SK-N-SH (cell line): ENCODE measurements around the gene GLRB. TPM values are rescaled to one million over a fixed set of nuclear protein-coding genes. Genes with fewer than 3 reads are reported as not detected.

Experiments
- CTCF ChIA-PET: fragments of 300-600, 350-600 bp; formaldehyde crosslinking; extraction: SDS; loops from one replicate; lab custom pipeline; 2021; lab: Yijun Ruan, JAX
- POLR2A ChIA-PET: fragments of 350-600 bp; sonication (Branson Sonifier 250); formaldehyde crosslinking; extraction: SDS; loops from one replicate; lab custom pipeline; 2020; ENCODE audit warnings: antibody characterized with exemption, inconsistent platforms; lab: Yijun Ruan, JAX
- DNase-seq: peaks from one replicate; pipeline ENCODE4 v3.0.0; 2012
- H2AFZ ChIP-seq: fragments of 200-600 bp; sonication (generic); 2 replicates; pipeline ENCODE4 v1.8.1; 2016; ENCODE audit warnings: antibody characterized with exemption, mild to moderate bottlenecking, low read depth
- H3F3A ChIP-seq: fragments of 200-600 bp; sonication (generic); replicated peaks from 2 replicates; pipeline ENCODE3; 2016; ENCODE audit warnings: antibody characterized with exemption, mild to moderate bottlenecking; ENCODE audit not compliant: insufficient read depth
- H3K27ac ChIP-seq, 2 experiments: fragments of 200-500 bp in 1 of 2; fragments of 200-600 bp in 1 of 2; sonication (Bioruptor generic) in 1 of 2; sonication (generic), shearing (Covaris generic) in 1 of 2; 2 replicates each; pipeline versions ENCODE4 v1.5.1 to v1.6.1; 2014 to 2016; ENCODE audit warnings: low read depth in 2 of 2, inconsistent platforms in 1 of 2, low read length in 1 of 2, mild to moderate bottlenecking in 1 of 2, mixed read lengths in 1 of 2
- H3K27me3 ChIP-seq: fragments of 200-600 bp; sonication (generic), shearing (Covaris generic); 2 replicates; pipeline ENCODE4 v1.6.1; 2016; ENCODE audit warnings: mixed run types; ENCODE audit not compliant: insufficient read depth
- H3K36me3 ChIP-seq, 2 experiments: fragments of 200-500 bp in 1 of 2; fragments of 200-600 bp in 1 of 2; sonication (Bioruptor generic) in 1 of 2; sonication (generic) in 1 of 2; replicated peaks in 1 of 2; 2 replicates each; pipeline versions ENCODE3 to v1.5.1; 2014 to 2016; ENCODE audit warnings: low read length in 1 of 2, mild to moderate bottlenecking in 1 of 2; ENCODE audit not compliant: insufficient read depth in 2 of 2, control insufficient read depth in 1 of 2
- H3K4me1 ChIP-seq, 2 experiments: fragments of 200-500 bp in 1 of 2; fragments of 200-600 bp in 1 of 2; sonication (Bioruptor generic) in 1 of 2; sonication (generic), shearing (Covaris generic) in 1 of 2; 2 replicates each; pipeline versions ENCODE4 v1.5.1 to v1.6.1; 2014 to 2016; ENCODE audit warnings: low read depth in 1 of 2, low read length in 1 of 2, mixed run types in 1 of 2; ENCODE audit not compliant: insufficient read depth in 2 of 2, control insufficient read depth in 1 of 2
- H3K4me2 ChIP-seq: fragments of 200-600 bp; sonication (generic), shearing (Covaris generic); 2 replicates; pipeline ENCODE4 v1.6.1; 2017; ENCODE audit warnings: mixed run types
- H3K4me3 ChIP-seq, 2 experiments: fragments of 200-500 bp in 1 of 2; fragments of 200-600 bp in 1 of 2; sonication (Bioruptor generic) in 1 of 2; sonication (generic), shearing (Covaris generic) in 1 of 2; 2 replicates each; pipeline versions ENCODE4 v1.5.1 to v1.8.1; 2014 to 2016; ENCODE audit warnings: low read depth in 2 of 2, inconsistent platforms in 1 of 2, low read length in 1 of 2, mild to moderate bottlenecking in 1 of 2, mixed read lengths in 1 of 2, moderate library complexity in 1 of 2
- H3K79me2 ChIP-seq: fragments of 200-600 bp; sonication (generic); 2 replicates; pipeline ENCODE4 v1.8.1; 2017; ENCODE audit warnings: mild to moderate bottlenecking; ENCODE audit not compliant: insufficient read depth
- H3K9ac ChIP-seq: fragments of 200-600 bp; sonication (generic); 2 replicates; pipeline ENCODE4 v1.6.1; 2017; ENCODE audit warnings: mixed run types
- H3K9me2 ChIP-seq: fragments of 200-600 bp; sonication (generic); 2 replicates; pipeline ENCODE4 v1.6.1; 2017; ENCODE audit warnings: mixed run types
- H3K9me3 ChIP-seq: fragments of 200-600 bp; sonication (generic); 2 replicates; pipeline ENCODE4 v1.6.1; 2017; ENCODE audit warnings: mixed run types, mild to moderate bottlenecking, moderate library complexity
- H4K20me1 ChIP-seq: fragments of 200-600 bp; sonication (generic); 2 replicates; pipeline ENCODE4 v1.6.1; 2017; ENCODE audit warnings: mild to moderate bottlenecking, mixed run types; ENCODE audit not compliant: insufficient read depth
- CHD2 ChIP-seq: fragments of 150-350 bp; IDR thresholded peaks from 2 replicates; pipeline ENCODE4 v1.6.1; 2018; ENCODE audit warnings: low read length; ENCODE audit not compliant: partially characterized antibody
- EZH2phosphoT487 ChIP-seq: fragments of 200-600 bp; sonication (generic); IDR thresholded peaks from 2 replicates; pipeline ENCODE4 v1.6.1; 2017; ENCODE audit warnings: low read depth, mixed run types, mild to moderate bottlenecking, antibody characterized with exemption, moderate library complexity, borderline replicate concordance
- FOXM1 ChIP-seq: IDR thresholded peaks from 2 replicates; pipeline ENCODE4 v1.4.0; 2012; ENCODE audit warnings: low read depth, mild to moderate bottlenecking
- GABPA ChIP-seq: IDR thresholded peaks from 2 replicates; pipeline ENCODE4 v1.4.0; 2012; ENCODE audit warnings: low read depth, mild to moderate bottlenecking
- JUND ChIP-seq: IDR thresholded peaks from 2 replicates; pipeline ENCODE4 v1.4.0; 2012
- MEF2A ChIP-seq: IDR thresholded peaks from 2 replicates; pipeline ENCODE4 v1.4.0; 2012; ENCODE audit warnings: low read depth, borderline replicate concordance
- MXI1 ChIP-seq: IDR thresholded peaks from 2 replicates; pipeline ENCODE4 v1.6.1; 2012; ENCODE audit warnings: mild to moderate bottlenecking, low read depth, low read length, improper control_type of control experiment
- NRF1 ChIP-seq: IDR thresholded peaks from 2 replicates; pipeline ENCODE4 v1.6.1; 2012; ENCODE audit warnings: low read depth, mild to moderate bottlenecking, low read length
- POLR2AphosphoS5 ChIP-seq: IDR thresholded peaks from 2 replicates; pipeline ENCODE4 v1.6.1; 2012; ENCODE audit warnings: low read depth, low read length
- RXRA ChIP-seq: IDR thresholded peaks from 2 replicates; pipeline ENCODE4 v1.4.0; 2012; ENCODE audit warnings: low read depth, mild to moderate bottlenecking, borderline replicate concordance
- SIN3A ChIP-seq: IDR thresholded peaks from 2 replicates; pipeline ENCODE4 v1.6.1; 2012; ENCODE audit warnings: low read depth, mild to moderate bottlenecking, low read length, moderate library complexity, borderline replicate concordance
- TCF12 ChIP-seq: IDR thresholded peaks from 2 replicates; pipeline ENCODE4 v1.4.0; 2012
- TEAD4 ChIP-seq: IDR thresholded peaks from 2 replicates; pipeline ENCODE4 v1.4.0; 2012; ENCODE audit warnings: mild to moderate bottlenecking, borderline replicate concordance; ENCODE audit not compliant: insufficient read depth
- YY1 ChIP-seq: IDR thresholded peaks from 2 replicates; pipeline ENCODE4 v1.4.0; 2012; ENCODE audit warnings: low read depth, mild to moderate bottlenecking
- WGBS: methylation state at CpG from one replicate; pipeline ENCODE4 v1.1.6; 2017; ENCODE audit warnings: low lambda C conversion rate; 5-methylcytosine and 5-hydroxymethylcytosine counted together
- polyA plus RNA-seq, 3 experiments: library from polyadenylated mRNA; depleted of rRNA; stranded (reverse); fragments of >200 nt; gene quantifications; 2 replicates each; pipeline ENCODE4 v1.2.3, GENCODE V29; 2012
- TF ChIP-seq, protein P1 (sequence below): IDR thresholded peaks from 2 replicates; pipeline ENCODE4 v1.4.0; 2012; ENCODE audit warnings: low read depth, borderline replicate concordance
- TF ChIP-seq, protein P2 (sequence below): IDR thresholded peaks from 2 replicates; pipeline ENCODE4; 2012
- TF ChIP-seq, protein P3 (sequence below): IDR thresholded peaks from 2 replicates; pipeline ENCODE4 v1.4.0; 2012; ENCODE audit warnings: low read depth
- TF ChIP-seq, protein P4 (sequence below): IDR thresholded peaks from 2 replicates; pipeline ENCODE4 v1.6.1; 2012; ENCODE audit warnings: mild to moderate bottlenecking, low read depth, low read length, moderate library complexity

GLRB gene
- polyA plus RNA-seq, 1 of the 3 experiments (the other 2 are of a cell fraction): 7.6 TPM

DNA sequence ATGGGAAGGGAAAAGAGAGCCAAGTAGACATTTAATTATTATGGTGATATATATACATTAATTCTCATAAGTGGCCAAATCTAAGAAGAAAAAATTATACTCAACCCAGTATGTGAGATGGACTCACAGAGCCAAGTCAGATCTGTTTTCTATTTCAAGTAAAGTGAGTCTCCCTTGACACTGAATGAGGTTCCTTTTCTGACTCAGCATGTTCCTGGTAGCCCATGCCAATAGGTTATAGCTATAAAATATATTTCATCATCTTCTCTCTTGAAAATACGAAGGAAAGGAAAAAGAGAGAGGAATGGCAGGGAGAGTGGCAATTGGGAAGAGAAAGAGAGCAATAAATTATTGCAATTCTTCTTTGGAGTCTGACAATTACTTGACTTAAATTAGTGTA, 75.8 kb downstream of the GLRB start:
- Histone ChIP-seq H3K4me3 (no peak overlapping the region), H3K9me2 (no peaks in the 10 kb centered on the region), H3K79me2 (no peaks in the 10 kb centered on the region), H3K4me2 (no peak overlapping the region), H2AFZ (no peak overlapping the region), H3F3A (no peaks in the 10 kb centered on the region), H3K9ac (no peak overlapping the region), H3K9me3 (no peaks in the 10 kb centered on the region), H4K20me1 (no peaks in the 10 kb centered on the region), H3K36me3 (peaks cover 0 to 4% of the 10 kb centered on the region in 2 experiments), H3K27me3 (no peaks in the 10 kb centered on the region), H3K27ac (no peak overlapping the region), H3K4me1 (no peaks in the 10 kb centered on the region)
- ChIA-PET POLR2A (no interaction called here), CTCF (interaction anchor here (0.8 to 1.9 kb wide), 3 partner anchors 10 to 106 kb away, joined by 3 to 5 read pairs (median 4); no protein-coding TSS in a partner anchor)
- 68% methylated on average over 1 of the region's 1 CpG for WGBS
- TF ChIP-seq MXI1 (no peak), YY1 (no peak), GABPA (no peak), TCF12 (no peak), JUND (no peak), TEAD4 (no peak), RXRA (no peak), CHD2 (no peak), SIN3A (no peak)
- TF ChIP-seq, protein P1, sequence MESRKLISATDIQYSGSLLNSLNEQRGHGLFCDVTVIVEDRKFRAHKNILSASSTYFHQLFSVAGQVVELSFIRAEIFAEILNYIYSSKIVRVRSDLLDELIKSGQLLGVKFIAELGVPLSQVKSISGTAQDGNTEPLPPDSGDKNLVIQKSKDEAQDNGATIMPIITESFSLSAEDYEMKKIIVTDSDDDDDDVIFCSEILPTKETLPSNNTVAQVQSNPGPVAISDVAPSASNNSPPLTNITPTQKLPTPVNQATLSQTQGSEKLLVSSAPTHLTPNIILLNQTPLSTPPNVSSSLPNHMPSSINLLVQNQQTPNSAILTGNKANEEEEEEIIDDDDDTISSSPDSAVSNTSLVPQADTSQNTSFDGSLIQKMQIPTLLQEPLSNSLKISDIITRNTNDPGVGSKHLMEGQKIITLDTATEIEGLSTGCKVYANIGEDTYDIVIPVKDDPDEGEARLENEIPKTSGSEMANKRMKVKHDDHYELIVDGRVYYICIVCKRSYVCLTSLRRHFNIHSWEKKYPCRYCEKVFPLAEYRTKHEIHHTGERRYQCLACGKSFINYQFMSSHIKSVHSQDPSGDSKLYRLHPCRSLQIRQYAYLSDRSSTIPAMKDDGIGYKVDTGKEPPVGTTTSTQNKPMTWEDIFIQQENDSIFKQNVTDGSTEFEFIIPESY: no peak
- TF ChIP-seq, protein P2, sequence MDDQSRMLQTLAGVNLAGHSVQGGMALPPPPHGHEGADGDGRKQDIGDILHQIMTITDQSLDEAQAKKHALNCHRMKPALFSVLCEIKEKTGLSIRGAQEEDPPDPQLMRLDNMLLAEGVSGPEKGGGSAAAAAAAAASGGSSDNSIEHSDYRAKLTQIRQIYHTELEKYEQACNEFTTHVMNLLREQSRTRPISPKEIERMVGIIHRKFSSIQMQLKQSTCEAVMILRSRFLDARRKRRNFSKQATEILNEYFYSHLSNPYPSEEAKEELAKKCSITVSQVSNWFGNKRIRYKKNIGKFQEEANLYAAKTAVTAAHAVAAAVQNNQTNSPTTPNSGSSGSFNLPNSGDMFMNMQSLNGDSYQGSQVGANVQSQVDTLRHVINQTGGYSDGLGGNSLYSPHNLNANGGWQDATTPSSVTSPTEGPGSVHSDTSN: no peak
- no peak for DNase-seq

DNA sequence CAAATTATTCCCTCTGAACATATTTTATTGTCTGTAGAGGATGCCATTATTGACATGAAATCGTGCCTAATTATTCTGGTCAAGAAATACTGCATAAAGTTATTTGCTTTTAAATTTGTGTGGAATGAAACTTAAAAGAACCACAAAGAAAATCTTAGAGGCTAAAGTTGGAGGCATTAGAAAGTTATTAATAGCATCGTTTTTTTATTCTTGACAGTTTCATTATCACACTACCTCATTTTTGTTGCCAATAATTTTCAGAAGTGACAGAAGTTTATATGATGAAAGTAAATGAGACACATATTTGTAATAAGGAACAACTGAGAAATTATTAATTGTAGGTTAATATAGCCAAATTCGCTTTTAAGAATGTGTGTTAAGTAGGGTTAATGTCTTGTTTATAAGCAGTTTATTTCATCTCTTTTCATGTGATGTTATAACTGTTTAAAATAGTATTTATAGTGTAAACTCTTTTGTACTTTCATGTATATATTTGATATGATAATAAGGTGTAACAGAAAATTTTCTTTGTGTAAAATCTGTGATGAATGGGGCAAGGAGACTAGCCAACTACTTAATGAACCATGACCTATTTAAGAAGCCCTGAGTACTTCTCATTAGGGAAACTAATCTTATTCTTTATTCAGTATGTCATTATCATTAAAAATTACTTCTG, 90.1 kb downstream of the GLRB start:
- CTCF ChIA-PET: no interaction called here
- Histone ChIP-seq H3K27me3 (no peaks in the 10 kb centered on the region), H3K9ac (no peak overlapping the region), H3K9me3 (no peaks in the 10 kb centered on the region), H2AFZ (no peak overlapping the region), H3F3A (no peaks in the 10 kb centered on the region), H3K36me3 (no peaks in the 10 kb centered on the region), H3K4me3 (no peak overlapping the region), H3K4me2 (no peak overlapping the region), H3K27ac (no peak overlapping the region), H3K9me2 (no peaks in the 10 kb centered on the region), H4K20me1 (no peaks in the 10 kb centered on the region), H3K4me1 (no peaks in the 10 kb centered on the region), H3K79me2 (no peaks in the 10 kb centered on the region)
- 70% methylated on average over 3 of the region's 3 CpGs for WGBS
- POLR2A ChIA-PET: no interaction called here
- TF ChIP-seq NRF1: no peak
- no peak for TF ChIP-seq FOXM1
- TF ChIP-seq GABPA: no peak
- TF ChIP-seq TCF12: no peak
- no peak for TF ChIP-seq EZH2phosphoT487
- no peak for TF ChIP-seq POLR2AphosphoS5
- no peak for TF ChIP-seq YY1
- TF ChIP-seq, protein P3, sequence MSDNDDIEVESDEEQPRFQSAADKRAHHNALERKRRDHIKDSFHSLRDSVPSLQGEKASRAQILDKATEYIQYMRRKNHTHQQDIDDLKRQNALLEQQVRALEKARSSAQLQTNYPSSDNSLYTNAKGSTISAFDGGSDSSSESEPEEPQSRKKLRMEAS: no peak
- no peak for TF ChIP-seq MEF2A
- TF ChIP-seq, protein P4, sequence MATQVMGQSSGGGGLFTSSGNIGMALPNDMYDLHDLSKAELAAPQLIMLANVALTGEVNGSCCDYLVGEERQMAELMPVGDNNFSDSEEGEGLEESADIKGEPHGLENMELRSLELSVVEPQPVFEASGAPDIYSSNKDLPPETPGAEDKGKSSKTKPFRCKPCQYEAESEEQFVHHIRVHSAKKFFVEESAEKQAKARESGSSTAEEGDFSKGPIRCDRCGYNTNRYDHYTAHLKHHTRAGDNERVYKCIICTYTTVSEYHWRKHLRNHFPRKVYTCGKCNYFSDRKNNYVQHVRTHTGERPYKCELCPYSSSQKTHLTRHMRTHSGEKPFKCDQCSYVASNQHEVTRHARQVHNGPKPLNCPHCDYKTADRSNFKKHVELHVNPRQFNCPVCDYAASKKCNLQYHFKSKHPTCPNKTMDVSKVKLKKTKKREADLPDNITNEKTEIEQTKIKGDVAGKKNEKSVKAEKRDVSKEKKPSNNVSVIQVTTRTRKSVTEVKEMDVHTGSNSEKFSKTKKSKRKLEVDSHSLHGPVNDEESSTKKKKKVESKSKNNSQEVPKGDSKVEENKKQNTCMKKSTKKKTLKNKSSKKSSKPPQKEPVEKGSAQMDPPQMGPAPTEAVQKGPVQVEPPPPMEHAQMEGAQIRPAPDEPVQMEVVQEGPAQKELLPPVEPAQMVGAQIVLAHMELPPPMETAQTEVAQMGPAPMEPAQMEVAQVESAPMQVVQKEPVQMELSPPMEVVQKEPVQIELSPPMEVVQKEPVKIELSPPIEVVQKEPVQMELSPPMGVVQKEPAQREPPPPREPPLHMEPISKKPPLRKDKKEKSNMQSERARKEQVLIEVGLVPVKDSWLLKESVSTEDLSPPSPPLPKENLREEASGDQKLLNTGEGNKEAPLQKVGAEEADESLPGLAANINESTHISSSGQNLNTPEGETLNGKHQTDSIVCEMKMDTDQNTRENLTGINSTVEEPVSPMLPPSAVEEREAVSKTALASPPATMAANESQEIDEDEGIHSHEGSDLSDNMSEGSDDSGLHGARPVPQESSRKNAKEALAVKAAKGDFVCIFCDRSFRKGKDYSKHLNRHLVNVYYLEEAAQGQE: no peak
- TF ChIP-seq CHD2: no peak
- DNase-seq: no peak
